DMS79 treated with DMSO at 0.1 percent for 48 hours (cell line): ENCODE measurements around the gene STARD7.

Experiments
- DNase-seq: peaks from one replicate; lab custom pipeline; 2025; lab: John Stamatoyannopoulos, UW

Gene STARD7

DNA sequence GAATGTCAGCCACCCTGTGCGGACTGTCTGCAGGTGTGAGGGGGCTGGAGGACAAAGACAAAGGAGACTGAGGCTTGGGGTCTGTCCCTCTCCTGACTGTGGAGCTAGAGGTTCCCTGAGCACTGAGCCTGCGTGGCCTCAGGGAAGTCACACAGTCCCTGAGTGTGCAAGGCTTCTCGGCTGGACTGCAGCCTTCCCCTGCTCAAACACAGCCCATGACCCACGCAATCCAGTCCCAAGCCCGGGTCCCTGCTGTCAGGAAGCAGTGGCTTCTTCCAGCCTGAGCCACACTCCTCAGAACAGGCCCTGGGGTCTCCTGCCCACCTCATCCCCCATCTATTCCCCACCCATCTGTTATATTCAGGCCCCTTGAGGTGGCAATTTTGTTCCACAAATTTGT lies 73.0 kb downstream of the STARD7 start:
- no peak for DNase-seq

DNA sequence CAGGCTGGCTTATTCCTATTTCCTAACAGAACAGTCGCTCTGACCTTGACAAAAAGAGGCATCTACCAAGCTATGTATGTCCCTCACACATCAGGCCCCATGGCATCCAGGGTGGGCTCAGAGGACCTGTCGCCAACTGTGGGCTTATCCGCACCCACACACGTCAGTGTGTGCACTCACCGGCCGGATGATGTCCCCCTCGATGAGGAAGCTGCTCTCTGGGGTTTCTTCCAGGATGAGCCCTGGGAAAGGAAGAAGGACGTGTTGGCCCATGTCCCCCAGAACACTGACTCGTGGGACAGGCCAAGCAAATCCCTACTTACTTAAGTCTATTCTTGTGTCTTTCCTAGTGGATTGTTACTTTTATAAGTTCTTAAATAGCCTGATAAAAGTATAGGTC lies 73.5 kb downstream of the STARD7 start:
- no peak for DNase-seq
